Liver (tissue), 9 donors: ENCODE measurements around the gene ANAPC13. TPM values are rescaled to one million over a fixed set of nuclear protein-coding genes. Genes with fewer than 3 reads are reported as not detected.

Experiments used
- DNase-seq: peaks from one replicate; pipeline ENCODE4 v3.0.0-alpha.2; 2017; ENCODE audit warnings: low spot score
- H3K27ac ChIP-seq, 2 donors: one replicate each; pipeline ENCODE4 v1.7.0; 2013; ENCODE audit warnings: inconsistent platforms in 2 of 2, low read length in 2 of 2, control low read depth in 1 of 2, low read depth in 1 of 2, mild to moderate bottlenecking in 1 of 2
- H3K27me3 ChIP-seq, 4 donors: one replicate each; pipeline versions ENCODE4 v1.6.1 to v1.7.0; 2013; ENCODE audit warnings: low read length in 3 of 4, inconsistent platforms in 1 of 4, mild to moderate bottlenecking in 1 of 4, moderate library complexity in 1 of 4; ENCODE audit not compliant: control insufficient read depth in 4 of 4, insufficient read depth in 4 of 4
- H3K36me3 ChIP-seq, 4 donors: one replicate each; pipeline versions ENCODE4 v1.6.1 to v1.7.0; 2013; ENCODE audit warnings: low read length in 3 of 4, mild to moderate bottlenecking in 3 of 4, low read depth in 1 of 4, moderate library complexity in 1 of 4; ENCODE audit not compliant: control insufficient read depth in 4 of 4, insufficient read depth in 3 of 4
- H3K4me1 ChIP-seq, 4 donors: one replicate each; pipeline versions ENCODE4 v1.6.1 to v1.7.0; 2013; ENCODE audit warnings: low read length in 3 of 4, mild to moderate bottlenecking in 3 of 4, moderate library complexity in 1 of 4; ENCODE audit not compliant: control insufficient read depth in 4 of 4, insufficient read depth in 4 of 4
- H3K4me3 ChIP-seq, 3 donors: one replicate each; pipeline versions ENCODE4 v1.6.1 to v1.7.0; 2013; ENCODE audit warnings: low read length in 3 of 3, control low read depth in 1 of 3, low read depth in 1 of 3, mild to moderate bottlenecking in 1 of 3
- H3K9ac ChIP-seq, 2 donors: one replicate each; pipeline ENCODE4 v1.7.0; 2013; ENCODE audit warnings: low read length in 2 of 2, mild to moderate bottlenecking in 2 of 2, moderate library complexity in 2 of 2, control low read depth in 1 of 2, low read depth in 1 of 2
- H3K9me3 ChIP-seq, 4 donors: one replicate each; pipeline versions ENCODE4 v1.6.1 to v1.7.0; 2013; ENCODE audit warnings: low read length in 3 of 4; ENCODE audit not compliant: control insufficient read depth in 4 of 4
- ATF3 ChIP-seq: IDR thresholded peaks from 2 replicates; pipeline ENCODE4 v1.6.1; 2016; ENCODE audit warnings: antibody characterized with exemption
- CTCF ChIP-seq: fragments of 150-350 bp; IDR thresholded peaks from 2 replicates; pipeline ENCODE4 v1.5.1; 2017; ENCODE audit warnings: improper control_type of control experiment, low read depth, low read length; ENCODE audit not compliant: missing input control
- FOXA1 ChIP-seq: IDR thresholded peaks from 2 replicates; pipeline ENCODE4 v1.6.1; 2016; ENCODE audit warnings: antibody characterized with exemption
- FOXA2 ChIP-seq: IDR thresholded peaks from 2 replicates; pipeline ENCODE4 v1.6.1; 2016; ENCODE audit warnings: antibody characterized with exemption
- GABPA ChIP-seq, 2 donors: IDR thresholded peaks in 1 of 2; conservative IDR thresholded peaks in 1 of 2; 2 replicates each; pipeline ENCODE4 v1.6.1; 2016; ENCODE audit warnings: antibody characterized with exemption in 2 of 2, mild to moderate bottlenecking in 1 of 2, moderate library complexity in 1 of 2
- HNF4A ChIP-seq, 2 donors: conservative IDR thresholded peaks; 2 replicates each; pipeline ENCODE4 v1.6.1; 2016; ENCODE audit warnings: antibody characterized with exemption in 2 of 2, mild to moderate bottlenecking in 2 of 2
- HNF4G ChIP-seq: IDR thresholded peaks from 2 replicates; pipeline ENCODE4 v1.6.1; 2016; ENCODE audit warnings: antibody characterized with exemption
- JUND ChIP-seq, 2 donors: IDR thresholded peaks; 2 replicates each; pipeline ENCODE4 v1.6.1; 2016; ENCODE audit warnings: antibody characterized with exemption in 2 of 2
- MAX ChIP-seq: IDR thresholded peaks from 2 replicates; pipeline ENCODE4 v1.6.1; 2016; ENCODE audit warnings: antibody characterized with exemption
- NR2F2 ChIP-seq: IDR thresholded peaks from 2 replicates; pipeline ENCODE4 v1.6.1; 2016; ENCODE audit warnings: antibody characterized with exemption
- RAD21 ChIP-seq, 2 donors: IDR thresholded peaks; 2 replicates each; pipeline ENCODE4 v1.6.1; 2016; ENCODE audit warnings: antibody characterized with exemption in 2 of 2, mild to moderate bottlenecking in 2 of 2
- REST ChIP-seq: IDR thresholded peaks from 2 replicates; pipeline ENCODE4 v1.6.1; 2016; ENCODE audit warnings: antibody characterized with exemption, mild to moderate bottlenecking
- RXRA ChIP-seq, 2 donors: IDR thresholded peaks; 2 replicates each; pipeline ENCODE4 v1.6.1; 2017 to 2018; ENCODE audit warnings: antibody characterized with exemption in 2 of 2, mild to moderate bottlenecking in 1 of 2
- YY1 ChIP-seq: IDR thresholded peaks from 2 replicates; pipeline ENCODE4 v1.6.1; 2016; ENCODE audit warnings: antibody characterized with exemption, mild to moderate bottlenecking
- ZBTB33 ChIP-seq: IDR thresholded peaks from 2 replicates; pipeline ENCODE4 v1.6.1; 2016; ENCODE audit warnings: antibody characterized with exemption
- WGBS: extraction: QIAGEN DNeasy Blood & Tissue Kit; methylation state at CpG from one replicate; pipeline ENCODE4 v1.1.7; 2013; 5-methylcytosine and 5-hydroxymethylcytosine counted together
- polyA plus RNA-seq, 2 donors: library from polyadenylated mRNA; stranded (reverse) in 1 of 2; unstranded in 1 of 2; fragments of 200-250 nt in 1 of 2; fragments of >200 nt in 1 of 2; fragmentation: Nextera tagmentation in 1 of 2; extraction: Ambion mirVana in 1 of 2; gene quantifications; one replicate each; pipeline versions ENCODE4 v1.2.1 to v1.2.3, GENCODE V29; 2013 to 2015
- total RNA-seq, 2 donors: library from RNA; depleted of rRNA; stranded (reverse); fragments of >200 nt; gene quantifications; one replicate each; pipeline ENCODE4 v1.2.3, GENCODE V29; 2014
- donor health status: healthy.
- donor health status: healthy.
- donor health status: healthy.
- donor health status: healthy.
- donor health status: healthy.

The ANAPC13 gene
- total and polyA plus RNA-seq, 4 donors = 20.9 to 80.9 (median 38.2) TPM

GRCh38 chr3:134526319-134526718 lies 40.5 kb upstream of the ANAPC13 start:
- H3K4me3 ChIP-seq = no peak overlapping the region
- H3K4me1 ChIP-seq = no peaks in the 10 kb centered on the region
- TF ChIP-seq RAD21 (IDR thresholded peaks at IDR 0.05) (no peak), JUND (IDR thresholded peaks at IDR 0.05) (no peak), FOXA1 (no peak), HNF4A (conservative IDR thresholded peaks at IDR 0.05) (no peak), NR2F2 (no peak), YY1 (no peak), RXRA (IDR thresholded peaks at IDR 0.05) (no peak), GABPA (IDR thresholded peaks at IDR 0.05 in 1 of 2, conservative IDR thresholded peaks at IDR 0.05 in 1 of 2) (no peak), CTCF (no peak)
- no peak overlapping the region for H3K9ac ChIP-seq
- WGBS = 92% methylated on average over 1 of the region's 1 CpG
- peaks cover 0 to 6% (median 2%) of the 10 kb centered on the region in 4 donors for H3K9me3 ChIP-seq
- H3K36me3 ChIP-seq = no peaks in the 10 kb centered on the region
- H3K27ac ChIP-seq = no peak overlapping the region
- H3K27me3 ChIP-seq = no peaks in the 10 kb centered on the region
- DNase-seq = no peak

- Histone ChIP-seq H3K4me1 (no peaks in the 10 kb centered on the region), H3K4me3 (no peak overlapping the region), H3K9me3 (peaks cover 0 to 6% (median 2%) of the 10 kb centered on the region in 4 donors), H3K9ac (no peak overlapping the region), H3K36me3 (peaks cover 0 to 2% (median 0%) of the 10 kb centered on the region in 4 donors), H3K27me3 (no peaks in the 10 kb centered on the region), H3K27ac (no peak overlapping the region)
- no peak for DNase-seq
- no peak for TF ChIP-seq MAX
- TF ChIP-seq HNF4A (conservative IDR thresholded peaks at IDR 0.05) = no peak
- TF ChIP-seq ZBTB33 = no peak
- TF ChIP-seq FOXA2 = no peak
- TF ChIP-seq HNF4G = no peak
- TF ChIP-seq REST = no peak
- TF ChIP-seq RXRA (IDR thresholded peaks at IDR 0.05) = no peak
- no peak for TF ChIP-seq ATF3
- TF ChIP-seq CTCF = no peak
- TF ChIP-seq GABPA (IDR thresholded peaks at IDR 0.05 in 1 of 2, conservative IDR thresholded peaks at IDR 0.05 in 1 of 2) = no peak
- no peak for TF ChIP-seq JUND (IDR thresholded peaks at IDR 0.05)
- TF ChIP-seq NR2F2 = no peak
Measured at GRCh38 chr3:134525293-134525692, 39.5 kb upstream of the ANAPC13 start.
